Smooth muscle cell (in vitro differentiated cells): ENCODE data around the gene LYPD3. TPM values are rescaled to one million over a fixed set of nuclear protein-coding genes. Genes with fewer than 3 reads are reported as not detected.

Source experiments
- DNase-seq: peaks from one replicate; lab custom pipeline; 2025; ENCODE audit not compliant: unreplicated experiment; lab: John Stamatoyannopoulos, UW
- H2AFZ ChIP-seq: fragments of 200-600 bp; sonication (generic); 2 replicates; pipeline ENCODE4 v1.6.0; 2016; ENCODE audit warnings: antibody characterized with exemption, low read depth, mild to moderate bottlenecking
- H3F3A ChIP-seq: fragments of 200-600 bp; sonication (generic); 2 replicates; pipeline ENCODE4 v1.6.0; 2017; ENCODE audit warnings: antibody characterized with exemption, low read depth
- H3K27ac ChIP-seq: fragments of 200-600 bp; sonication (generic); 2 replicates; pipeline ENCODE4 v1.5.1; 2016; ENCODE audit warnings: low read depth, mild to moderate bottlenecking
- H3K27me3 ChIP-seq: fragments of 200-600 bp; sonication (generic); 2 replicates; pipeline ENCODE4 v1.6.1; 2016; ENCODE audit warnings: low read depth, mild to moderate bottlenecking
- H3K36me3 ChIP-seq: fragments of 200-600 bp; sonication (generic); 2 replicates; pipeline ENCODE4 v1.5.1; 2016; ENCODE audit warnings: low read depth
- H3K4me1 ChIP-seq: fragments of 200-600 bp; sonication (generic); 2 replicates; pipeline ENCODE4 v1.5.1; 2016; ENCODE audit warnings: low read depth
- H3K4me2 ChIP-seq: fragments of 200-600 bp; sonication (generic); 2 replicates; pipeline ENCODE4 v1.6.0; 2016; ENCODE audit warnings: mild to moderate bottlenecking
- H3K4me3 ChIP-seq: fragments of 200-600 bp; sonication (generic); 2 replicates; pipeline ENCODE4 v1.5.1; 2016; ENCODE audit warnings: mild to moderate bottlenecking
- H3K79me2 ChIP-seq: fragments of 200-600 bp; sonication (generic); 2 replicates; pipeline ENCODE4 v1.6.0; 2016; ENCODE audit warnings: low read depth, mild to moderate bottlenecking
- H3K9ac ChIP-seq: fragments of 200-600 bp; sonication (generic); 2 replicates; pipeline ENCODE4 v1.6.0; 2016; ENCODE audit warnings: low read depth
- H3K9me3 ChIP-seq: fragments of 200-600 bp; sonication (generic); replicated peaks from 2 replicates; pipeline ENCODE4 v1.5.1; 2016; ENCODE audit warnings: low read depth
- H4K20me1 ChIP-seq: fragments of 200-600 bp; sonication (generic); 2 replicates; pipeline ENCODE4 v1.6.0; 2016; ENCODE audit warnings: low read depth
- WGBS: methylation state at CpG from one replicate; pipeline ENCODE4 v1.1.7; 2016; ENCODE audit warnings: low lambda C conversion rate; 5-methylcytosine and 5-hydroxymethylcytosine counted together
- polyA plus RNA-seq: library from polyadenylated mRNA; unstranded; fragments of >200 nt; fragmentation: Nextera tagmentation; extraction: Ambion mirVana; gene quantifications from 2 replicates; pipeline ENCODE4 v1.2.1, GENCODE V29; 2016
- total RNA-seq: library from RNA; depleted of rRNA; stranded (reverse); fragments of >200 nt; gene quantifications from 2 replicates; pipeline ENCODE4 v1.2.3, GENCODE V29; 2014
- TF ChIP-seq, protein P1 (sequence below): fragments of 200-600 bp; sonication (generic); IDR thresholded peaks from 2 replicates; pipeline ENCODE4 v1.5.1; 2017; ENCODE audit warnings: borderline replicate concordance, mild to moderate bottlenecking, antibody characterized with exemption; ENCODE audit not compliant: insufficient read depth, poor library complexity, severe bottlenecking

LYPD3 gene
- total and polyA plus RNA-seq, 2 experiments from 2014 or later, result 17.9 to 20.6 TPM

DNA sequence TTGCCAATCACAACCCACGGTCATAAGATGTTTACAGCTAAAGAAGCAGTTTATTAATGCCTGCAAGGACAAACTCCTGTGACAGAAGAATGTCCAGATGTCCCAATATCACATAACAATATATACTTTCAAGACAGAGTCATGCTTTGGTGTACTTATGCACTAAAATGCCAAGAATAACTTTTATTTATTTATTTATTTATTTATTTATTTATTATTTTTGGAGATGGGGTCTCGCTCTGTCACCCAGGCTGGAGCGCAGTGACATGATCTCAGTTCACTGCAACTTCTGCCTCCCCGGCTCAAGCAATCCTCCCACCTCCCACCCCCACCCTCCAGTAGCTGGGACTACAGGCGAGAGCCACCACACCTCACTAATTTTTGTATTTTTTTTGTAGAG lies 41.6 kb downstream of the LYPD3 start:
- H3K79me2 ChIP-seq, result no peaks in the 10 kb centered on the region
- no peak overlapping the region for H3K27ac ChIP-seq
- no peak overlapping the region for H3K4me3 ChIP-seq
- no peak overlapping the region for H3K4me2 ChIP-seq
- 93% methylated on average over 5 of the region's 5 CpGs for WGBS
- no peaks in the 10 kb centered on the region for H3F3A ChIP-seq
- TF ChIP-seq, protein P1, sequence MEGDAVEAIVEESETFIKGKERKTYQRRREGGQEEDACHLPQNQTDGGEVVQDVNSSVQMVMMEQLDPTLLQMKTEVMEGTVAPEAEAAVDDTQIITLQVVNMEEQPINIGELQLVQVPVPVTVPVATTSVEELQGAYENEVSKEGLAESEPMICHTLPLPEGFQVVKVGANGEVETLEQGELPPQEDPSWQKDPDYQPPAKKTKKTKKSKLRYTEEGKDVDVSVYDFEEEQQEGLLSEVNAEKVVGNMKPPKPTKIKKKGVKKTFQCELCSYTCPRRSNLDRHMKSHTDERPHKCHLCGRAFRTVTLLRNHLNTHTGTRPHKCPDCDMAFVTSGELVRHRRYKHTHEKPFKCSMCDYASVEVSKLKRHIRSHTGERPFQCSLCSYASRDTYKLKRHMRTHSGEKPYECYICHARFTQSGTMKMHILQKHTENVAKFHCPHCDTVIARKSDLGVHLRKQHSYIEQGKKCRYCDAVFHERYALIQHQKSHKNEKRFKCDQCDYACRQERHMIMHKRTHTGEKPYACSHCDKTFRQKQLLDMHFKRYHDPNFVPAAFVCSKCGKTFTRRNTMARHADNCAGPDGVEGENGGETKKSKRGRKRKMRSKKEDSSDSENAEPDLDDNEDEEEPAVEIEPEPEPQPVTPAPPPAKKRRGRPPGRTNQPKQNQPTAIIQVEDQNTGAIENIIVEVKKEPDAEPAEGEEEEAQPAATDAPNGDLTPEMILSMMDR, result no peak
- no peak overlapping the region for H3K9ac ChIP-seq
- H4K20me1 ChIP-seq, result no peaks in the 10 kb centered on the region
- no peak overlapping the region for H2AFZ ChIP-seq
- H3K4me1 ChIP-seq, result no peaks in the 10 kb centered on the region
- DNase-seq, result no peak
- no peaks in the 10 kb centered on the region for H3K27me3 ChIP-seq
- no peaks in the 10 kb centered on the region for H3K36me3 ChIP-seq
- no peaks in the 10 kb centered on the region for H3K9me3 ChIP-seq

DNA sequence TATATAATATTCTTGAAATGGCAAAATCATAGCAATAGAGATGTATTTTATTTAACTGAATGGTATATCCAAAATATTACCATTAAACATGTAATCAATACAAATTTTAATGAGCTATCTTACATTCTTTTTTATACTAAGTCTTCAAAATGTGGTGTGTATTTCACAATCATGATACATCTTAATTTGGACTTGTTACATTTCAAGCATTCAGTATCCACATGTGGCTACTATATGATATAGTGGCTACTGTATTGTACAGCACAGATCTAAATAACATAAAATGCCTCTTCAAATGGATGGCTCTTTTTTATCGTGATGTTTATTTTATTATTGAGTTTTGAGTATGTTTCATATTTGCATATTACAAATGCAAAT lies 42.7 kb downstream of the LYPD3 start:
- H4K20me1 ChIP-seq, result no peaks in the 10 kb centered on the region
- no peak overlapping the region for H3K9ac ChIP-seq
- no peaks in the 10 kb centered on the region for H3K79me2 ChIP-seq
- H2AFZ ChIP-seq, result no peak overlapping the region
- no peaks in the 10 kb centered on the region for H3F3A ChIP-seq
- H3K4me3 ChIP-seq, result no peak overlapping the region
- H3K36me3 ChIP-seq, result no peaks in the 10 kb centered on the region
- no peaks in the 10 kb centered on the region for H3K4me1 ChIP-seq
- H3K9me3 ChIP-seq, result no peaks in the 10 kb centered on the region
- H3K27me3 ChIP-seq, result no peaks in the 10 kb centered on the region
- DNase-seq, result no peak
- TF ChIP-seq, protein P1, result no peak
- no peak overlapping the region for H3K4me2 ChIP-seq
- H3K27ac ChIP-seq, result no peak overlapping the region
- 94% methylated on average over 1 of the region's 1 CpG for WGBS

DNA sequence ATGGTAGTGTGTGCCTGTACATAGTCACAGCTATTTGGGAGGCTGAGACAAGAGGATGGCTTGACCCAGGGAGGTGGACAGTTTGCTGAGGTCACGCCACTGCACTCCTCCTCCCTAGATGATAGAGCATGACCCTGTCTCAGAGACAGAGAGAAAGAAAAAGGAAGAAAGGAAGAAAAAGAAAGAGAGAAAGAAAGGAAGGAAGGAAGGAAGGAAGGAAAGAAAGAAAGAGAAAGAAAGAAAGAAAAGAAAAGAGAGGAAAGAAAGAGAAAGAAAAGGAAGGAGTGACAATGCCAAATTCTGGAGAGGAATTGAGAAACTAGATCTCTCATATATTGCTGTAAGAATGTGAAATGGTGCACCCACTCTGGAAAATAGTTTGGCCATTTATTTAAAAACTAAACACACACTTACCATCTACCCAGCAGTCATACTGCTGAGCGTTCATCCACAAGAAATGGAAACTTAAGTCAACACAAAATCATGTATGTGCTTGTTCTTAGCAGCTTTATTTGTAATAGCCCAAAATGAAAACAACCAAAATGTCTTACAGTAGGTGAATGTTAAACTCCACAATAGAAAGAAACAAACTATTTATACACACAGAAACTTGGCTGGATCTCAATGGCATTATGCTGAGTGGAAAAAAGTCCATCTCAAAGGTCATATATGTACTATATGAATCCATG lies 43.3 kb downstream of the LYPD3 start:
- 91% methylated on average over 2 of the region's 2 CpGs for WGBS
- no peak overlapping the region for H3K27ac ChIP-seq
- H3K4me1 ChIP-seq, result no peaks in the 10 kb centered on the region
- H3K4me2 ChIP-seq, result no peak overlapping the region
- no peak overlapping the region for H2AFZ ChIP-seq
- H3K27me3 ChIP-seq, result no peaks in the 10 kb centered on the region
- H4K20me1 ChIP-seq, result no peaks in the 10 kb centered on the region
- no peaks in the 10 kb centered on the region for H3K36me3 ChIP-seq
- no peak overlapping the region for H3K9ac ChIP-seq
- no peaks in the 10 kb centered on the region for H3K9me3 ChIP-seq
- no peaks in the 10 kb centered on the region for H3K79me2 ChIP-seq
- no peaks in the 10 kb centered on the region for H3F3A ChIP-seq
- no peak for DNase-seq
- H3K4me3 ChIP-seq, result no peak overlapping the region
- TF ChIP-seq, protein P1, result no peak

DNA sequence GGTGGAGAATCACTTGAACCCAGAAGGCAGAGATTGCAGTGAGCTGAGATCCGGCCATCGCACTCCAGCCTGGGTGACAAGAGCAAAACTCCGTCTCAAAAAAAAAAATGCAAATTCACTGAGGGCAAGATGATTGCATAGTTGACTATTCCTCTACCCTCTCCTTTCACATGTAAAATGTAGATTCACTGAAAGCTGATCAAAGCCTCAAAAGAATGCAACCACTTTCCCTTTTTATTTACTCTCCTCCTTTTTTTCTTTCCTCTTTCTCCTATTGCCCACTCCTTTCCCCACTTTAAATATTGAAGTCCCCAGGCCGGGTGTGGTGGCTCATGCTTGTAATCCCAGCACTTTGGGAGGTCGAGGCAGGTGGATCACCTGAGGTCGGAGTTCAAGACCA lies 44.5 kb downstream of the LYPD3 start:
- DNase-seq, result no peak
- H3K36me3 ChIP-seq, result no peaks in the 10 kb centered on the region
- H3K9me3 ChIP-seq, result no peaks in the 10 kb centered on the region
- no peaks in the 10 kb centered on the region for H4K20me1 ChIP-seq
- TF ChIP-seq, protein P1, result no peak
- no peak overlapping the region for H3K9ac ChIP-seq
- H3K27ac ChIP-seq, result no peak overlapping the region
- no peaks in the 10 kb centered on the region for H3F3A ChIP-seq
- 67% methylated on average over 6 of the region's 6 CpGs for WGBS
- no peaks in the 10 kb centered on the region for H3K4me1 ChIP-seq
- no peak overlapping the region for H2AFZ ChIP-seq
- H3K79me2 ChIP-seq, result no peaks in the 10 kb centered on the region
- H3K4me3 ChIP-seq, result no peak overlapping the region
- no peak overlapping the region for H3K4me2 ChIP-seq
- H3K27me3 ChIP-seq, result no peaks in the 10 kb centered on the region
